Glutamatergic neuron (in vitro differentiated cells): Measurements from ENCODE around the gene TTC28. TPM values are rescaled to one million over a fixed set of nuclear protein-coding genes. Genes with fewer than 3 reads are reported as not detected.

Experiments
- DNase-seq: peaks from one replicate; pipeline ENCODE4 v3.0.0; 2022
- H3K27ac Mint-ChIP-seq: one replicate; pipeline ENCODE4 v1.8.0; 2020; ENCODE audit warnings: mild to moderate bottlenecking, mixed read lengths, inconsistent platforms; ENCODE audit not compliant: unreplicated experiment
- H3K27me3 Mint-ChIP-seq: one replicate; pipeline ENCODE4 v1.8.0; 2020; ENCODE audit warnings: mild to moderate bottlenecking, moderate library complexity, mixed read lengths, inconsistent platforms; ENCODE audit not compliant: unreplicated experiment
- H3K36me3 Mint-ChIP-seq: one replicate; pipeline ENCODE4 v1.8.0; 2020; ENCODE audit warnings: mild to moderate bottlenecking, mixed read lengths, inconsistent platforms; ENCODE audit not compliant: unreplicated experiment
- H3K4me1 Mint-ChIP-seq: one replicate; pipeline ENCODE4 v1.8.0; 2020; ENCODE audit warnings: mild to moderate bottlenecking, low read depth, mixed read lengths, inconsistent platforms; ENCODE audit not compliant: unreplicated experiment
- H3K4me3 Mint-ChIP-seq: one replicate; pipeline ENCODE4 v1.8.0; 2020; ENCODE audit warnings: mild to moderate bottlenecking, mixed read lengths, inconsistent platforms; ENCODE audit not compliant: unreplicated experiment
- H3K9me3 Mint-ChIP-seq: one replicate; pipeline ENCODE4 v1.8.0; 2020; ENCODE audit warnings: mild to moderate bottlenecking, moderate library complexity, mixed read lengths, inconsistent platforms; ENCODE audit not compliant: unreplicated experiment
- CTCF ChIP-seq: fragments of 200-600 bp; sonication (generic); IDR thresholded peaks from one replicate; pipeline ENCODE4 v1.5.0; 2021; ENCODE audit not compliant: partially characterized antibody, unreplicated experiment
- total RNA-seq: library from RNA; stranded (reverse); fragmentation: NEBNext Ultra II Directional; extraction: Animal tissue kit (Norgen Biotek cat#: 25700); gene quantifications from one replicate; pipeline ENCODE4 v1.2.1, GENCODE V29; 2021; ENCODE audit not compliant: unreplicated experiment

Gene TTC28
- total RNA-seq, 1 donor from 2014 or later = 55.6 TPM

GRCh38 chr22:28229566-28230485 is 449.8 kb downstream of the TTC28 start:
- TF ChIP-seq CTCF = no peak
- Mint-ChIP-seq H3K27ac (peak overlapping the region; percentile 53), H3K9me3 (peaks cover 7% of the 10 kb centered on the region), H3K4me3 (peak overlapping the region; percentile 18), H3K4me1 (peaks cover 27% of the 10 kb centered on the region), H3K36me3 (no peaks in the 10 kb centered on the region), H3K27me3 (no peaks in the 10 kb centered on the region)
- no peak for DNase-seq

GRCh38 chr22:28223826-28224225 is 455.8 kb downstream of the TTC28 start:
- Mint-ChIP-seq H3K4me3 (no peak overlapping the region), H3K4me1 (peaks cover 6% of the 10 kb centered on the region), H3K27me3 (no peaks in the 10 kb centered on the region)

GRCh38 chr22:28222976-28223745 is 456.5 kb downstream of the TTC28 start:
- Mint-ChIP-seq H3K36me3 (no peaks in the 10 kb centered on the region), H3K27me3 (no peaks in the 10 kb centered on the region), H3K9me3 (peaks cover 4% of the 10 kb centered on the region), H3K4me1 (peaks cover 6% of the 10 kb centered on the region), H3K4me3 (no peak overlapping the region), H3K27ac (no peak overlapping the region)
- no peak for TF ChIP-seq CTCF
- no peak for DNase-seq

More at GRCh38 chr22:28223826-28224225, 455.8 kb downstream of the TTC28 start:
- H3K9me3 Mint-ChIP-seq = peaks cover 4% of the 10 kb centered on the region
- no peak for TF ChIP-seq CTCF
- DNase-seq = no peak
- H3K36me3 Mint-ChIP-seq = no peaks in the 10 kb centered on the region
- no peak overlapping the region for H3K27ac Mint-ChIP-seq

- no peak overlapping the region for H3K27ac Mint-ChIP-seq
- H3K27me3 Mint-ChIP-seq = no peaks in the 10 kb centered on the region
- no peak for DNase-seq
- no peak overlapping the region for H3K4me3 Mint-ChIP-seq
- H3K4me1 Mint-ChIP-seq = peaks cover 6% of the 10 kb centered on the region
- H3K9me3 Mint-ChIP-seq = peaks cover 2% of the 10 kb centered on the region
- TF ChIP-seq CTCF = no peak
- H3K36me3 Mint-ChIP-seq = no peaks in the 10 kb centered on the region
Observed at GRCh38 chr22:28222571-28222970, 457.1 kb downstream of the TTC28 start.

GRCh38 chr22:28222052-28222451 is 457.6 kb downstream of the TTC28 start:
- no peak overlapping the region for H3K4me3 Mint-ChIP-seq
- H3K9me3 Mint-ChIP-seq = peaks cover 2% of the 10 kb centered on the region
- DNase-seq = no peak
- H3K36me3 Mint-ChIP-seq = no peaks in the 10 kb centered on the region
- no peak for TF ChIP-seq CTCF
- H3K27me3 Mint-ChIP-seq = no peaks in the 10 kb centered on the region
- H3K4me1 Mint-ChIP-seq = peaks cover 6% of the 10 kb centered on the region
- H3K27ac Mint-ChIP-seq = no peak overlapping the region
